ENCODE measurements around the gene FHAD1. TPM values are rescaled to one million over a fixed set of nuclear protein-coding genes. Genes with fewer than 3 reads are reported as not detected.

FHAD1 gene
- total and polyA plus RNA-seq, 2 experiments from 2014 or later, result 0.13 to 0.68 TPM

DNA sequence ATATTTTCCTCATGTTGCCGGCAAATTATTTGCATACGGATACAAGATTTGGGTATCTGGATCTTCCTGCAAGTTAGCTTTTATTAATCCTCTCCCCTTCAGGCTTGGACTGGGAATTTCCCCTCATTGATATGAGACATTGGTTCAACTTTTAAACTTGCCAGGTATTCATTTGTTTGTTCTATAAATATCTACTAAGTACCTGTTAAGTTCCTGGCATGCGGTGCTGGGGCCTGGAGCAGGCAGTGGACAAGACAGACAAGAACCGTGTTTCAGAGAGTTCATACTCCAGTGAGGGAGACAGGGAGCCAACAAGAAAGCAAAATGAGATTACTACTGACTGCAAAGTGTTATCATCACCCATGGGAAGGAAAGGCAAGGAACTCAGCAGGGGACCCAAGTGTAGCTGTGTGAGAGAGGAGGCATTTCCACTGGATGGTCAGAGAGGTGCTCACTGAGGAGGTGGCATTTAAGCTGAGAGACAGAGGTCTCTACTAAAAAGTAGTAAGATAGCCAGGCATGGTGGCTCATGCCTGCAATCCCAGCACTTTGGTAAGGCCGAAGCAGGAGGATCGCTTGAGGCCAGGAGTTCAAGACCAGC, 39.1 kb upstream of the FHAD1 start:
- Histone ChIP-seq H3K9me3 (ENCODE audit: low read depth) (no peaks in the 10 kb centered on the region), H3K4me3 (no peak overlapping the region), H3K4me1 (ENCODE audit: insufficient read depth) (peaks cover 35% of the 10 kb centered on the region), H3K36me3 (replicated peaks; ENCODE audit: insufficient read depth, low read depth) (no peaks in the 10 kb centered on the region), H3K9me2 (replicated peaks; ENCODE audit: insufficient read depth) (no peaks in the 10 kb centered on the region), H3K27me3 (no peaks in the 10 kb centered on the region), H3K27ac (peak overlapping the region; percentile 28), H2AFZ (no peak overlapping the region), H3K79me2 (peaks cover 63% of the 10 kb centered on the region), H3K4me2 (no peak overlapping the region), H4K20me1 (ENCODE audit: insufficient read depth, poor library complexity, severe bottlenecking) (peaks cover 4% of the 10 kb centered on the region)
- TF ChIP-seq EZH2phosphoT487 (IDR thresholded peaks at IDR 0.05; ENCODE audit: low read depth, severe bottlenecking, unreplicated experiment) (no peak), EZH2 (IDR thresholded peaks at IDR 0.05; ENCODE audit: borderline replicate concordance) (no peak)
- TF ChIP-seq, protein P1, sequence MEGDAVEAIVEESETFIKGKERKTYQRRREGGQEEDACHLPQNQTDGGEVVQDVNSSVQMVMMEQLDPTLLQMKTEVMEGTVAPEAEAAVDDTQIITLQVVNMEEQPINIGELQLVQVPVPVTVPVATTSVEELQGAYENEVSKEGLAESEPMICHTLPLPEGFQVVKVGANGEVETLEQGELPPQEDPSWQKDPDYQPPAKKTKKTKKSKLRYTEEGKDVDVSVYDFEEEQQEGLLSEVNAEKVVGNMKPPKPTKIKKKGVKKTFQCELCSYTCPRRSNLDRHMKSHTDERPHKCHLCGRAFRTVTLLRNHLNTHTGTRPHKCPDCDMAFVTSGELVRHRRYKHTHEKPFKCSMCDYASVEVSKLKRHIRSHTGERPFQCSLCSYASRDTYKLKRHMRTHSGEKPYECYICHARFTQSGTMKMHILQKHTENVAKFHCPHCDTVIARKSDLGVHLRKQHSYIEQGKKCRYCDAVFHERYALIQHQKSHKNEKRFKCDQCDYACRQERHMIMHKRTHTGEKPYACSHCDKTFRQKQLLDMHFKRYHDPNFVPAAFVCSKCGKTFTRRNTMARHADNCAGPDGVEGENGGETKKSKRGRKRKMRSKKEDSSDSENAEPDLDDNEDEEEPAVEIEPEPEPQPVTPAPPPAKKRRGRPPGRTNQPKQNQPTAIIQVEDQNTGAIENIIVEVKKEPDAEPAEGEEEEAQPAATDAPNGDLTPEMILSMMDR (IDR thresholded peaks at IDR 0.05; ENCODE audit: poor library complexity), result no peak
- no peak for DNase-seq (ENCODE audit: low spot score)
- 68% methylated on average over 6 of the region's 6 CpGs for WGBS (ENCODE audit: low lambda C conversion rate, missing lambda C conversion rate)

DNA sequence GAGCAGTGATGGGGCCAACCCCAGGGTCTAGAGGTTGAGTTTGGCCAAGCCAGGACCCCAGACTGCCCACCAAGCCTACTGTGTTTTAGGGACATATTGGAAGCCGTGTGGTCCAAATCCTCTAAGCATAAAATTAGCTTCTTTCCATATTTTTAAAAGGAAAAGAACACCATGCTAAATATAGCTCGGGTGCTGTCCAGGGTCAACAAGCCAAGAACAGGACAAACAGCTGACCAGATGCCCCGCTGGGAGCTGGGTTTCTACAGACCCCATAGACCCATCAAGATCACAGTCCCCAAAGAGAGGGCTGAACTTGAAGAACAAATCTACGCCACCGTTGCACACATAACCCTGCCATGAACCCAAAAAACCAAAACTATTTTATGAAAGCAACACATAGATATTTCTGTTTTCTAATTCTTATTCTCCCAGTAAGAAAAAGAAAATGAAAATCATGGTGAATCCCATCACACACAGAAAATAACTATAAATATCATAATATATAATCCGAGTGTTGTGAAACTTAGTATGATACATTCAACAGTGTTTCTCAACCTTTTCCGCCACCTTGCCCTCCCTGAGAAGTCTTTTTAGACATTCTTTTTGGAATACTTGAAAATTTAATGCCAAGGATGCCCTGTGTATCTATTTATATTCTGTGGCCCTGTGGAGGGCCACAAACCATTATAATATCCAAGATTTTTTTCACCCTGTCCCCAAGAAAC, 36.2 kb upstream of the FHAD1 start:
- H3K79me2 ChIP-seq, result peaks cover 40% of the 10 kb centered on the region
- WGBS (ENCODE audit: low lambda C conversion rate, missing lambda C conversion rate), result 93% methylated on average over 7 of the region's 7 CpGs

DNA sequence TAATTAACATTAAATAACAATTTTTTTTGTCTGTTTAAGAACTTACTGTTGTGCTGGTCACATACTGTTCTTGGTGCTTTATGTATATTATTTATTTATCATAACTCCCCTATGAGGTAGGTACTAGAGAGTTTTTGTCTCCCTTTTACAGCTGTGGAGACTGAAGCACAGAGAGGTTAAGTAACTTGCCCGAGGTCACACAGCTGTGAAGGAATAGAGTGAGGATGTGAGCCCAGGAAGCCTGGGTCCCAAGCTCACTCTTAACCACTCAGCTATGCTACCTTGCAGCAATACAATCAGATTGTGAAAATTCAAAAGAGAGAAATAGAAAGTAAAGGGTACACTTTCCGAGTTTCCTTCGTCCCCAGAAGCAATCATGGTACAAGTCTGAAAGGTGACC, 35.6 kb upstream of the FHAD1 start:
- peaks cover 37% of the 10 kb centered on the region for H3K79me2 ChIP-seq
- no peaks in the 10 kb centered on the region for H3K9me2 ChIP-seq (replicated peaks; ENCODE audit: insufficient read depth)
- no peak for DNase-seq (ENCODE audit: low spot score)
- WGBS (ENCODE audit: low lambda C conversion rate, missing lambda C conversion rate), result 97% methylated on average over 3 of the region's 3 CpGs
- H3K4me3 ChIP-seq, result no peak overlapping the region
- peaks cover 4% of the 10 kb centered on the region for H4K20me1 ChIP-seq (ENCODE audit: insufficient read depth, poor library complexity, severe bottlenecking)
- H3K9me3 ChIP-seq (ENCODE audit: low read depth), result no peaks in the 10 kb centered on the region
- H3K36me3 ChIP-seq (replicated peaks; ENCODE audit: insufficient read depth, low read depth), result no peaks in the 10 kb centered on the region
- no peak overlapping the region for H3K4me2 ChIP-seq
- H3K27ac ChIP-seq, result no peak overlapping the region
- H3K4me1 ChIP-seq (ENCODE audit: insufficient read depth), result peaks cover 51% of the 10 kb centered on the region
- no peaks in the 10 kb centered on the region for H3K27me3 ChIP-seq
- no peak overlapping the region for H2AFZ ChIP-seq
- TF ChIP-seq EZH2phosphoT487 (IDR thresholded peaks at IDR 0.05; ENCODE audit: low read depth, severe bottlenecking, unreplicated experiment), result no peak
- TF ChIP-seq EZH2 (IDR thresholded peaks at IDR 0.05; ENCODE audit: borderline replicate concordance), result no peak
- TF ChIP-seq, protein P1 (IDR thresholded peaks at IDR 0.05; ENCODE audit: poor library complexity), result no peak

More for the DNA sequence above, 36.2 kb upstream of the FHAD1 start:
- Histone ChIP-seq H3K9me2 (replicated peaks; ENCODE audit: insufficient read depth) (no peaks in the 10 kb centered on the region), H2AFZ (no peak overlapping the region), H3K4me3 (no peak overlapping the region), H3K27me3 (no peaks in the 10 kb centered on the region), H3K4me1 (ENCODE audit: insufficient read depth) (peaks cover 54% of the 10 kb centered on the region), H4K20me1 (ENCODE audit: insufficient read depth, poor library complexity, severe bottlenecking) (peaks cover 4% of the 10 kb centered on the region), H3K27ac (no peak overlapping the region), H3K36me3 (replicated peaks; ENCODE audit: insufficient read depth, low read depth) (no peaks in the 10 kb centered on the region), H3K9me3 (ENCODE audit: low read depth) (no peaks in the 10 kb centered on the region), H3K4me2 (no peak overlapping the region)
- DNase-seq (ENCODE audit: low spot score), result no peak
- TF ChIP-seq EZH2 (IDR thresholded peaks at IDR 0.05; ENCODE audit: borderline replicate concordance) (no peak), EZH2phosphoT487 (IDR thresholded peaks at IDR 0.05; ENCODE audit: low read depth, severe bottlenecking, unreplicated experiment) (no peak)
- TF ChIP-seq, protein P1 (IDR thresholded peaks at IDR 0.05; ENCODE audit: poor library complexity), result no peak

All from hepatocyte (in vitro differentiated cells).